NB4 (cell line): Measurements from ENCODE around the gene CHIC2.

ENCODE experiments used
- DNase-seq: peaks from one replicate; pipeline ENCODE4 v3.0.0; 2010; ENCODE audit warnings: low read depth
- H3K4me3 ChIP-seq: one replicate; pipeline ENCODE4 v1.5.1; 2011; ENCODE audit warnings: mild to moderate bottlenecking, low read depth, low read length, moderate library complexity
- CTCF ChIP-seq: IDR thresholded peaks from one replicate; pipeline ENCODE4 v1.5.1; 2012; ENCODE audit warnings: low read depth, low read length
- MAX ChIP-seq: IDR thresholded peaks from 2 replicates; pipeline ENCODE4 v1.6.1; 2011; ENCODE audit warnings: low read depth, low read length
- MYC ChIP-seq: IDR thresholded peaks from 2 replicates; pipeline ENCODE4 v1.6.1; 2011; ENCODE audit warnings: low read depth, low read length
- POLR2A ChIP-seq: IDR thresholded peaks from 2 replicates; pipeline ENCODE4 v1.6.1; 2011; ENCODE audit warnings: mild to moderate bottlenecking; ENCODE audit not compliant: insufficient read length; ENCODE audit errors: extremely low read depth

Gene CHIC2

GRCh38 chr4:54089875-54090274 is 25.5 kb upstream of the CHIC2 start:
- TF ChIP-seq POLR2A: no peak
- no peak for TF ChIP-seq CTCF
- TF ChIP-seq MYC: no peak
- no peak for TF ChIP-seq MAX
- no peak for DNase-seq
- no peak overlapping the region for H3K4me3 ChIP-seq

GRCh38 chr4:54085284-54085683 is 20.9 kb upstream of the CHIC2 start:
- no peak for TF ChIP-seq MAX
- no peak for TF ChIP-seq MYC
- no peak for TF ChIP-seq POLR2A
- TF ChIP-seq CTCF: no peak
- DNase-seq: no peak
- H3K4me3 ChIP-seq: no peak overlapping the region

- no peak for DNase-seq
- no peak overlapping the region for H3K4me3 ChIP-seq
- TF ChIP-seq POLR2A (no peak), MYC (no peak), MAX (no peak), CTCF (no peak)
Measured at GRCh38 chr4:54082168-54082567, 17.8 kb upstream of the CHIC2 start.

GRCh38 chr4:54077812-54078211 is 13.4 kb upstream of the CHIC2 start:
- H3K4me3 ChIP-seq: no peak overlapping the region
- DNase-seq: no peak
- TF ChIP-seq CTCF (no peak), MYC (no peak), MAX (no peak), POLR2A (no peak)

GRCh38 chr4:54076673-54077072 is 12.3 kb upstream of the CHIC2 start:
- no peak for DNase-seq
- TF ChIP-seq POLR2A (no peak), MAX (no peak), MYC (no peak), CTCF (no peak)
- no peak overlapping the region for H3K4me3 ChIP-seq

- TF ChIP-seq MYC: no peak
- no peak for TF ChIP-seq POLR2A
- no peak for TF ChIP-seq MAX
- no peak for TF ChIP-seq CTCF
- DNase-seq: no peak
- H3K4me3 ChIP-seq: no peak overlapping the region
Measured at GRCh38 chr4:54074381-54074780, 10.0 kb upstream of the CHIC2 start.
